NCI-H345 (cell line): Measurements from ENCODE around the gene BMP8A.
"Not testable (repeated sequence)": the region's sequence is repeated elsewhere in the genome, so short reads cannot be mapped to it uniquely, and the experiment has no call there.

Experiments used
- DNase-seq: peaks from one replicate; lab custom pipeline; 2025; lab: John Stamatoyannopoulos, UW

BMP8A gene

DNA sequence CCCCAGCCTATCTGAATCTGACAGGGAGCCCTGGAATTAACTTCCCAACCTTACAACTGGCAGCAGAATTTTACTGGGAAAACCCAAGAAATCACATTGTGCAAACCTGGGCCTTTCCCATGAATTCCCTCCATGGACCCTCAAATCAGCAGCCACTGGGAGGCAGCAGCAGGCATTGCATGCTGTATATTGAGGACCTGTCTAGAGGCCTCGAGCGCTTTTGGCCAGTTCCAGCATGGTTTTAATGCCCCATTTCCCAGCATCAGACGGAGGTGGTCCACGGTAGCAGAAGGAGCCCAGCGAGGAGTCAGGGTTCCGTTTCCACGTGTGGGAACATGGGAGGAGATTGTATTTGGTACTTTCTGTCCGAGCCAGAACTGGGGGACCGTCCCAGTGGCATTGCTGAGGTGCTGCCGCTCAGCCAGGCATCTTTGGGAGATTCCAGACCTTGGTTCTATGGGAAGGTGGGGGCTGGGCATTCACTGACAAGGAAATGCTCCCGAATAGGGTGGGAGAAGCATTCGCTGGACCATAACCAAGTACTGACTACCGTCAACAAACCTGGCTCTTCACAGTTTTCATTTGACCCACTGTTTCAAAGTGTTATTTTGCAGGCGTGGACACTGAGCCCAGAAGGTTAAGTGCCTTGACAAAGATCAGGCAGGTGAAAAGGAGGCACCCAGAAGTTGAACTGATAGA is 15.9 kb downstream of the BMP8A start:
- no peak for DNase-seq

DNA sequence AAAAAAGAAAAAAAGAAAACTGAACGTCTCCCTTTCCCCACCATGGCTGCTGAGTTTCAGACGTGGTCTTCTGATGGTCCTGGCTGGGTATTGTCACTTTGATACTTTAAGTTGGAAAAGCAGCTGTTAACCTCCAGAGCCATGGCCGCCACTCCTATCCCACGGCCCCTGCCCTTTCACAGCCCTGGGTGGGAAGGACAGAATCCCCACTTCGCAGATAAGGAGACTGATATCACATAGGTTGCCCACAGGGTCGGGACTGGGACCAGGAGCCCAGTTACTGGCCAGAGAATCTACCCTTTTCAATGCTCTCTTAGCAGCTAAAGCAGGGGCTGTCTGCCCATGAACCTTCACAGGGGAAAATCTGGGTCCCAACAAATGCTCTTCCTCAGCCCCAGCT is 16.8 kb downstream of the BMP8A start:
- DNase-seq = no peak

DNA sequence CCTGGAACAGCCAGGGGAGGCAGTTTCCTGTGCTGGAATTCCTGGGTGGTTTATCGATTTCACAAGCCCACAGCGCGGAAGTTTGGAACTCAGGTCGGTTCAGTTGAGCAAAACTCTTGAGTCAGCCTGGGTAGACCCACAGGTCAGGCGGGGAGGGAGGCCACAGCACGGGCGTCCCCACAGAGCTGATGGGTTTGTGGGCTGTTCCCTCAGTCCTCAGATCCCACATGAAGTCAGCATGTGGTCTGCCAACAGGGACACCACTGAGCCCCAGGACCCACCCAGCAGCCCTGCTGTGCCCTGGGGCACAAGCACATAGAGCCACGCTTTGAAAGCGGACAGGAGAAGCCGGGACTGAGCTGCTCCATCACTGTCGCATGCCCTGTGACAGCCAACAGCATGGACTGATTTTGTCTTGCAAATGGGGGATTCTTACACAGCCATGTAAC is 17.4 kb downstream of the BMP8A start:
- DNase-seq = no peak

DNA sequence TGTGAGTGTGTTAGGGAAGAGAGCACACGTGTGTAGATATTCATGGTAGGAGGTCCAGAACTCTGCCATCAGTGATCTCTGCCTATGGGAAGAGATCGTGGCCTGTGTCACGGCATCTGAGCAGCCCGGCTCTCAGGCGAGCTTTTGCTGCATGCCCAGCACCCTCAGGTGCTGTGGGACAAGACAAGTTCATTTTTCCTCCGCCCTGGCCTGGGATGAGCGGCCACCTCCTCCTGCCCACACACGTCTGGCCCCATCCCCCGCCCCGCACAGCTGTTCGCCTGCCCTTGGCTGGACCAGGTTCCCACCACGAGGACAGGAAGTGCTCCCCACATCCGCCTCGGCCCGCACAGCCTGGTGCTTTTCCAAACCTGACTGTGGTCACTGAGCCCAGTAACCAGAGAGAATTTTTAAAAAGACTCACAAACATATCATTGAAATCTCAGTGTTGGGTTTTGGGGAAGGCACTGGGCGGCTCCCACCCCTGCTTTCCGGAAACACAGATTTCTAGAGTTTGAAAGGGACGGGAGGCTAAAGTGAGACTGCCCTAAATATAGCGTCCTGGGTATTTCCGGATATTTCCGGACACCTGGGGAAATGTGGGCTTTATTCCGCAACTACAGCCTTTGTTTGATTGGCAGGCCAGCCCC is 18.0 kb downstream of the BMP8A start:
- DNase-seq = no peak

DNA sequence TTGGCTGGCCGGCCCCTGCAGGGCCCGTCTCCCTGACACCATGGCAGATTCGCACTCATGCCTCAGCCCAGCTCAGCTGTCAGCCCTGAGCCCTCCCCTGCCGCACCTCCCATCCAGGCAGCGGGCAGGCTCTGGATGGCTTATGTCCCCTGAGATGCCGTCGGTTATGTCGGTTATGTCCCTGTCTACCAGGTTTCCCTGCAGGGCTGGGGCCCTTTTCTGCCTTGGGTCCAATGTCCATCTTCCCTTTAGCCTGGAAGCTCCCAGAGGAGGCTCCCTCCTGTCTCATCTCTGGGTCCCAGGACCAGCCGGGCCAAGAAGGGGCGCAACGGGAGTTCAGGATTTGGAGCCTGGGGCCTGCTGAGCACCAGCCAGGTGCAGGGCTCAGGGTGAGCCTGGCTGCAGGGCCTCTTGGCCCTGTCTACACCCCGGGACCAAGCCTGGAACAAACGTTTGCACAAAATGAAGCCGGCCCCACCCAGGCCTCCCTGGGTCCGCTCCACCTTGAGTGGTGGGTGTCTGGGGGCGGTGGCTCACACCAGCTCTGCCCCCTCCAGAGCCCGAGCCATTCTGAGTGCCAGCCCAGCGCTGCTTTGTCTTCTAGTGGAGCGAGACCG is 19.2 kb downstream of the BMP8A start:
- DNase-seq = not testable (repeated sequence)

DNA sequence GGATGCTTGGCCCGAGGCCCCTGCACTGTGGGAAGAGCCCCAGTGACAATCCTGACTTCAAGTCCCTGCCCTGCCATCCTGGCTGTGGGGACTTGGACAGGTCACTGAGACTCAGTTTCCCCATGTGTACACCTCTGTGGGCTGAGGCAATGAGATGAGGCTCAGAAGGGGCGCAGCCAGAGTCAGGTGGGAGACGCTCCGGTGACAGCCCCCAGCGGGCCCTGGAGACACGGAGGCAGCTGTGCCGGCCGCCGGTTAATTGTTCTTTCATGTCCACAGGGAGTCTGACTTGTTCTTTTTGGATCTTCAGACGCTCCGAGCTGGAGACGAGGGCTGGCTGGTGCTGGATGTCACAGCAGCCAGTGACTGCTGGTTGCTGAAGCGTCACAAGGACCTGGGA is 20.0 kb downstream of the BMP8A start:
- not testable (repeated sequence) for DNase-seq

DNA sequence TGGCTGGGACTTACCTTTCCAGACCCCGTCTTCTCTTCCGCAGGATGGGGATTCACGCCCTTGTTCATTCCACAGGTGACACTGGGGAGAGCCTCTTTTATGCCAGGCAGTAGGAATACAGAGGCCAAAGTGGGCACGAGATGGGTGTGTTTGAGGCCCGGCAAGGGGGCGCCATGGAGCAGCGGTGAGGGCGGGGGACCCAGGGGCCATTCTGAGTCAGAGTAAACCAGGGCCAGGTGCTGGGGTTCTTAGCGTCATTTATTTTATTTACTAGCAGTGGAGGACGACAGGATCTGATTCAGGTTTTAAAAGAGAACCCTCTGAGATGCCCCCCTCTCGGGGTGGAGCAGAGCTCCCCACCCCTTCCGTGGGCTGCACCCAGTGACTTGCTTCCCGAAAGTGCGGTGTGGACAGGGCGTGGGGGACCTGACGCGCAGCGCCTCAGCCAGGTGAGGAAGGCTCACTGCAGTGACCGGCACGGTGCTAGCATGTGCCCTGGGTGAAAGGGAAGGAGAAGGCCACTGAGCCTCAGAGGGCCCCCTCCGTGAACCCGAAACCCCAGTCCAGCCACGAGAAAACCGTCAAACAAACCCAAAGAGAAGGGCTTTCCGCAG is 20.9 kb downstream of the BMP8A start:
- not testable (repeated sequence) for DNase-seq

DNA sequence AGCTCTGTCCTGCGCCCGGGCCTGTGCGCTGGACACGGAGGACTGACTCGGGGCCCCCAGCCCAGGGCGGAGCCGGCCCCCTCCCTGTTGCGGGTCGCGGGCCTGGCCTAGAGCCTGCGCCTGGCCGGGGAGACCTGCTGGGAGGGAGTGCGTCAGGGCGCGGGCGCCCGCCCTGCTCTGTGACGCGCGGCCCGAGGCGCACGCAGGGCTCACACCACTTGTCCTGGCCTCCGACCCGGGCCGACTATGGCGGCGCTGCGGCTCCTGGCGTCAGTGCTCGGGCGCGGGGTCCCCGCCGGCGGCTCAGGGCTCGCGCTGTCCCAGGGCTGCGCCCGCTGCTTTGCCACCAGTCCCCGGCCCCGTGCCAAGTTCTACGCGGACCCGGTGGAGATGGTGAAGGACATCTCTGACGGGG is 23.3 kb downstream of the BMP8A start:
- not testable (repeated sequence) for DNase-seq

DNA sequence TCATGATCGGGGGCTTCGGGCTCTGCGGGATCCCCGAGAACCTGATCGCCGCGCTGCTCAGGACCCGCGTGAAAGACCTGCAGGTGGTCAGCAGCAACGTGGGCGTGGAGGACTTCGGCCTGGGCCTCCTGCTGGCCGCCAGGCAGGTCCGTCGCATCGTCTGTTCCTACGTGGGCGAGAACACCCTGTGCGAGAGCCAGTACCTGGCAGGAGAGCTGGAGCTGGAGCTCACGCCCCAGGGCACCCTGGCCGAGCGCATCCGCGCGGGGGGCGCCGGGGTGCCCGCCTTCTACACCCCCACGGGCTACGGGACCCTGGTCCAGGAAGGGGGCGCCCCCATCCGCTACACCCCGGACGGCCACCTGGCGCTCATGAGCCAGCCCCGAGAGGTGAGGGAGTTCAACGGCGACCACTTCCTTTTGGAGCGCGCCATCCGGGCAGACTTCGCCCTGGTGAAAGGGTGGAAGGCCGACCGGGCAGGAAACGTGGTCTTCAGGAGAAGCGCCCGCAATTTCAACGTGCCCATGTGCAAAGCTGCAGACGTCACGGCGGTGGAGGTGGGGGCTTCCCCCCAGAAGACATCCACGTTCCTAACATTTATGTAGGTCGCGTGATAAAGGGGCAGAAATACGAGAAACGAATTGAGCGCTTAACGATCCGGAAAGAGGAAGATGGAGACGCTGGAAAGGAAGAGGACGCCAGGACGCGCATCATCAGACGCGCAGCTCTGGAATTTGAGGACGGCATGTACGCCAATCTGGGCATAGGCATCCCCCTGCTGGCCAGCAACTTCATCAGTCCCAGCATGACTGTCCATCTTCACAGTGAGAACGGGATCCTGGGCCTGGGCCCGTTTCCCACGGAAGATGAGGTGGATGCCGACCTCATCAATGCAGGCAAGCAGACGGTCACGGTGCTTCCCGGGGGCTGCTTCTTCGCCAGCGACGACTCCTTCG is 24.0 kb downstream of the BMP8A start:
- not testable (repeated sequence) for DNase-seq

DNA sequence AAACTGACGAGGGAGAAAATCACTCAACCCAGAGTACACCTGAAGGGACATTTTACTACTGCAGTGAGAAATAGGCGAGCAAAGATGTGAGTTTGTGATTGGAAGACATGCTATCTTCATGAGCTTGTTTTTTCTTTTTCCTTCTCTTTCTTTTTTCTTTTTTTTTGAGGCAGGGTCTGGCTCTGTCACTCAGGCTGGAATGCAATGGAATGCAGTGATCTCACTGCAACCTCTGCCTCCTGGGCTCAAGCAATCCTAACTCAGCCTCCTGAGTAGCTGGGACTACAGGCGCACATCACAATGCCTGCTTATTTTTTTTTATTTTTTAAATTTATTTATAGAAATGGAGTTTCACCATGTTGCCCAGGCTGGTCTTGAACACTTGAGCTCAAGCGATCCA is 25.4 kb downstream of the BMP8A start:
- not testable (repeated sequence) for DNase-seq

DNA sequence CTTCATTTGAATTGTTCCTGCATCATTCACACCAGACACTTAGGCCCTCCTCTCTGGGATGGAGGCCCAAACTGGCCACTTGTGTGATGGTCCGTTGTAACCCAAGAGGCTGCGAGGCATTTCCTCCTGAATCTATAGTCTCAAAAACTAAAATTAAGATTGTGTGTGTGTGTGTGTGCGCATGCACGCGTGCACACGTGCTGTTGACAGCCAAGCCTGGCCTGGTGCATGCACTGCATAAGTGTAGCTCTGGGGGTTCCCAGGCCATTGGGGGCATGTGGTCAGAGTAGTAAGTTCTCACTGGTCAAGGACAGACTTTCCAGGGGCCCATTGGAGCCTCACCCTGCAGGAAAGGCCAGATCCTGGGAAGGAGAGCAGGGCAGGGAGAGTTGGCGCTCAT is 26.5 kb downstream of the BMP8A start:
- not testable (repeated sequence) for DNase-seq

DNA sequence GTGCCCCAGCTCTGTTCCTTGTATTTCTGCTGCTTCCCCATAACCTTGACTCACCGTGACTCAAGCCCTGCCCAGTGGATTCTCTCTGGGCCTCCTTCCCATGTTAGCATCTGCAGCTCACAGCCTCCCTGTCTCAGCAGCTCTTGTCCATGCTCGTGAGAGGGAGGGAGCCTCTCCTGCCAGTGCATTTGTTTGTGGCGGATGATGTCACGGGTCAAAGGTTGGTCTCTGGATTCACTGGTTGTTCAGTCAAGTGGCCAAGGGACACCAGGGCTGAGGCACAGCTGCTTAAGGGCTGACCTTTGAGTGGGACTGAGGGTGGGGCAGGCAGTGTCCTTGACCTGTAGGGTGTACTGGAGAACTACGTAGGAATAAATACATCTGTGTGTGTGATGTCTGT is 27.9 kb downstream of the BMP8A start:
- not testable (repeated sequence) for DNase-seq

DNA sequence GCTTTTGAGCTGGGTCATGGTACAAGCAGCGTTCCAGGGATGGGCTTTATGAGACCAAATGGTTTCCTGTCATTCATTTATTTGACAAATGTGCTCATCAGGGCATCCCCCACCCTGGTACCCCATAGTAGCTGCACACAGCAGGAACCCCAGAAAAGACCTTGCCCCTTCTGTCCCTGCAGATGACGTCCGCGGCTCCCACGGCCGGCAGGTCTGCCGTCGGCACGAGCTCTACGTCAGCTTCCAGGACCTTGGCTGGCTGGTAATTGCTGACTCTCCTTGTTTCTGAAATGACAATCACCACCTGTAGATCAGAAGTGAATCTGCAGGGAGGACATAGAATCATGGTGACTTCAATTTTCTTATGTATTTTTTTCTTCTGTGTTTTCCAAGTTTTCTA is 30.8 kb downstream of the BMP8A start:
- not testable (repeated sequence) for DNase-seq

DNA sequence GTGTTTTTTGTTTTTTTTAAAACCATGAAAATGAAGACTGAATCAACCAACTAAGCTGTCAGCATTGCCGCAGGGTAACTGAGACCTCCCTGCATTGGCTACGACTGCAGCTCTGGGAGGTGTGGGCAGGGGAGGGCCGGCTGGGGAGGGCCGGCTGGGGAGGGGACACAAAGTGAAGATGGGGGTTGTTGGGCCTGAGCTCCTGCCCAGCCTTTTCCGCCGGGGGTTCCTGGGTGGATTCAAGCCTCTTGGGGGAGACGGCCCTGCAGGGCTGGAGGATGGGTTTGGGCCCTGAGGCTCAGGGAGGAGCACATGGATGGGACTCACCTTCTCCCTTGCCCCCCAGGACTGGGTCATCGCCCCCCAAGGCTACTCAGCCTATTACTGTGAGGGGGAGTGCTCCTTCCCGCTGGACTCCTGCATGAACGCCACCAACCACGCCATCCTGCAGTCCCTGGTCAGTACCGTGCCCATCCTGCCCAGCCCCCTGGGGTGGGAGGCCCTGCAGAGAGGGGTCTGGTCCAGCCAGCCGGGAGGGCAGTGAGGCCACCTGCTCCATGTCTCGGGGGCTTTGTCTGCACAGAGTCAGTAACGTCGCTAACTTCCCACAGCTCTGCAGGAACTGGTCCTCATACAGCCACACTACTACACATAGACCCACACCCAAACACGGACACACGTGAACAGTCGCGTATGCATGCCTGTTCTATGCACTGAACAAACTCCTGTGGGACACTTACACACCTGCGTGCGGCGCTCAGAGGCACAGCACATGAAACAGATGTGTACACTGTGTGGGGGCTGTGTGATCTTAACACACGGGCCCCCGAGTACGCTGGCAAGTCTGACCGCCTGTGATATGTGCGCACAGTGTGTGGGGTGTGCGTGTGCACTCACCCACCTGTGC is 31.5 kb downstream of the BMP8A start:
- no peak for DNase-seq

DNA sequence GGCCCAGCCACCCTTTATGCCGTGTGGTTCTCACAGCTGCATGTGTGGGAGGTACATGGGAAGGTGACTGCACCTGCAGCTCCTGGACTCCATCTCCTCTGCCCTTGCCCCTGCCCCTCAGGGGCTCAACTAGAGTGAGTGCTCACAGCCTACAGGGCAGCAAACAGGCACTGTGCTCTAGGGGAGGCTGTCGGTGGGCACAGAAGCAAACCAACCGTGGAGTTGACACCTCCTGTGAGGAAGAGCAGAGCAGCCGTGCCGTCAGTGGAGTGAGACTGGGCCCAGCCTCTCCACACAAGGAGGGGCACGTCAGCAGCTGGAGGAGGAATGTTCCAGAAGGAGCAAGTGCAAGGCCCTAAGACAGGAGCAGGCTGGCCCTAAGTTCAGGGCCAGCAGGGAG is 32.7 kb downstream of the BMP8A start:
- no peak for DNase-seq

DNA sequence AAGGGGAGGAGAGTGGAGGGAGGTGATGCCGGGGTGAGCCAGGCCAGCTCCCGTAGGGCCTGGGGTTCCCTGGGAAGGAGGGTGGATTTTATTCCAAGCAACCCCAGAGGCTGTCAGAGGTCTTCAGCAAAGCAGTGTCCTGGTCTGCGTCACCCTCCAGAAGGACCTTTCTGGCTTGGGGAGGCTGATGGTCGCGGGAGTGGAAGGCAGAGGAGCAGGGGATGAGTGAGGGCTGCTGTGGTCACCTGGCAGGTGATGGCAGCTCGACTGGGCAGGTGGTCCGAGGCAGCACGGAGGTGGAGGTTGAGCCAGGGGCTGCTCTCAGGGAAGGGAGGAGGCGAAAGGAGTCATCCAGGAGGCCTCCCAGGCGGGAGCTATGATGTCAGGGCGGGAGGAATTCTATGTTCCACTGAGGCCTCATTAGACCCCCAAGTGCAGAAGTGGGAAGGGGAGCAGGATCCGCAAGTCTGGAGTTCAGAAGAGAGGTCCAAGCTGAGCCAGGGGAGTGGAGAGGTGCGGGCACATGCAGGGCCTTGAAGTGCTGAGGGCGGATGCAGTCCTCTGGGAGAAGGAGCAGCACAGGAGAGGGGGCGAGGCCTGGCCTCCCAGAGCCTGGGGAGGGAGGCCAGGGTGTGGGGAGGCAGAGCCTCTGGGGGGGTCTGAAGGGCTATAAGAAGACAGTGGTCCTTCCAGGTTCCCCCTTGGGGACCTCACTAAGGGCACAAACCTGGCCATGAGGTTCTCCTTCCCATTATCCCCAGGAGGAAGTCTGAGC is 33.3 kb downstream of the BMP8A start:
- no peak for DNase-seq

DNA sequence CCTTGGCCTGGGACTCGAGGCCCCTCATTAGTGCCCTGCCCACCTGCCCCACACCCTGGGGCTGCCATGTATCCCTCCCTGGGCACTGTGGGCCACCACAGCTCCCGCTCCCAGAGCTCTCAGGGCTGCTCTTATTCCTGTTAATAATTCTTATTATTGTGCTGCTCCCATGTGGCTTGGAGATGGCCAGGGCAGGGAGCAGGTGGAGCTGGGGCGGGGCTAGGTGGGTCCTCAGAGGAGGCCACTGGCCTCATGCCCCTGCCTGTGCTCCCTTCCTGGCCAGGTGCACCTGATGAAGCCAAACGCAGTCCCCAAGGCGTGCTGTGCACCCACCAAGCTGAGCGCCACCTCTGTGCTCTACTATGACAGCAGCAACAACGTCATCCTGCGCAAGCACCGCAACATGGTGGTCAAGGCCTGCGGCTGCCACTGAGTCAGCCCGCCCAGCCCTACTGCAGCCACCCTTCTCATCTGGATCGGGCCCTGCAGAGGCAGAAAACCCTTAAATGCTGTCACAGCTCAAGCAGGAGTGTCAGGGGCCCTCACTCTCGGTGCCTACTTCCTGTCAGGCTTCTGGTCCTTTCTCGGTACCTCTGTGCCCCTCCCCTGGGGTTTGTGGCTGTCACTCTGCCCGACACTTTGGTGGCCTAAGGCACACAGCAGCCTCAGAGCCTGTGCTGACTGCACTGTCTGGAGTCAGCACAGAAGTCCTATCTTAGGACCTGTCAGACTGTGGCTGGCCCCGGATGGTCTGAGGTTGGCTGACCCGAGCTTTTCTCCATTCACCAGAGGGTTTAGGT is 34.1 kb downstream of the BMP8A start:
- no peak for DNase-seq

DNA sequence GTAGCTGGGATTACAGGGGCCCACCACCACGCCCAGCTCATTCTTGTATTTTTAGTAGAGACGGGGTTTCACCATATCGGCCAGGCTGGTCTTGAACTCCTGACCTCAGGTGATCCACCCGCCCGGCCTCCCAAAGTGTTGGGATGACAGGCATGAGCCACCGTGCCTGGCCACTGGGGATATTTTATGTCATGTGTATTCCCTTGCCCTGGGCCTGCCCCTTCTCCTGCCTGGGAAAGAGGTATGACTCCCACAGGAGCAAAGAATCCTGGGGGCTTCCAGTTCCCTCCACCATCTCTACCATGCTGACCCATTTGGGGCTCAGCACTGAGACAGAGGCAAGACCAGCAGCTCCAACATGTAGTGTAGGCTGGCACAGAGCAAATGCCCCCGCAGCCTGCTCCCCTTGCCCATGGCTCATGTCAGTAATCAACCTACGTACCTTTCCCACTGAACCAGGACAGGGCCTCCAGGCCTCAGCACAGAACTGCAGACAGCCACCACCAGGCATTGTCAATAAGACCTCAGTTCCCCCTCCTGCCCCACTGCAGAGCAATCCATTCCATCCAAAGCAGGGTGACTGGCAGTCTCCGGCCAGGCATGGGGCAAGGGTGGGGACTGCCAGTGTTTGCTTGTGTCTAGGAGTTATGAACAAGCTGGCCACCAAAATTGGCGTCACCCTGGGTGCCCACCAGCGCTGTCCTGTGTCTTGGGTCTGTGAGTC is 35.2 kb downstream of the BMP8A start:
- no peak for DNase-seq
